ENCODE measurements around the gene BORCS8. TPM values are rescaled to one million over a fixed set of nuclear protein-coding genes. Genes with fewer than 3 reads are reported as not detected.

BORCS8 gene
- polyA plus RNA-seq, 1 of the 3 experiments (the other 2 are of a cell fraction) = 36.4 TPM

GRCh38 chr19:19230999-19231398 lies 39.0 kb upstream of the BORCS8 start:
- Histone ChIP-seq H3K9ac (no peak overlapping the region), H3F3A (replicated peaks; ENCODE audit: insufficient read depth) (no peaks in the 10 kb centered on the region), H3K27me3 (ENCODE audit: insufficient read depth) (no peaks in the 10 kb centered on the region), H3K36me3 (replicated peaks in 1 of 2; ENCODE audit: control insufficient read depth in 1 of 2, insufficient read depth in 2 of 2, low read length in 1 of 2) (no peaks in the 10 kb centered on the region), H3K4me2 (no peak overlapping the region), H4K20me1 (ENCODE audit: insufficient read depth) (no peaks in the 10 kb centered on the region), H3K9me2 (no peaks in the 10 kb centered on the region), H2AFZ (ENCODE audit: low read depth) (no peak overlapping the region), H3K4me3 (ENCODE audit: low read depth in 2 of 2, low read length in 1 of 2) (no peak overlapping the region), H3K9me3 (peaks cover 7% of the 10 kb centered on the region), H3K79me2 (ENCODE audit: insufficient read depth) (no peaks in the 10 kb centered on the region), H3K27ac (ENCODE audit: low read depth in 2 of 2, low read length in 1 of 2) (no peak overlapping the region), H3K4me1 (ENCODE audit: control insufficient read depth in 1 of 2, insufficient read depth in 2 of 2, low read depth in 1 of 2, low read length in 1 of 2) (no peaks in the 10 kb centered on the region)
- CTCF ChIA-PET = interaction anchor here (1.1 kb wide), 1 partner anchor 111 kb away, joined by 3 read pairs; no protein-coding TSS in a partner anchor
- DNase-seq = no peak
- WGBS (ENCODE audit: low lambda C conversion rate) = 83% methylated on average over 9 of the region's 9 CpGs
- POLR2A ChIA-PET = no interaction called here
- no peak for TF ChIP-seq RAD21 (IDR thresholded peaks at IDR 0.05; ENCODE audit: low read length)
- no peak for TF ChIP-seq TEAD4 (IDR thresholded peaks at IDR 0.05; ENCODE audit: borderline replicate concordance, insufficient read depth)
- no peak for TF ChIP-seq RFX5 (IDR thresholded peaks at IDR 0.05; ENCODE audit: low read length)
- TF ChIP-seq USF2 (IDR thresholded peaks at IDR 0.05; ENCODE audit: borderline replicate concordance, low read depth, low read length) = no peak
- TF ChIP-seq REST (IDR thresholded peaks at IDR 0.05; ENCODE audit: low read depth, low read length) = no peak
- no peak for TF ChIP-seq GATA2 (CRISPR knock-in tag; IDR thresholded peaks at IDR 0.05)
- TF ChIP-seq SMC3 (IDR thresholded peaks at IDR 0.05; ENCODE audit: low read depth, low read length) = no peak
- TF ChIP-seq MAX (IDR thresholded peaks at IDR 0.05; ENCODE audit: low read depth) = no peak
- no peak for TF ChIP-seq ELF1 (IDR thresholded peaks at IDR 0.05)

GRCh38 chr19:19229701-19230100 lies 37.7 kb upstream of the BORCS8 start:
- Histone ChIP-seq H3K79me2 (ENCODE audit: insufficient read depth) (no peaks in the 10 kb centered on the region), H3K9me2 (no peaks in the 10 kb centered on the region), H3K4me3 (ENCODE audit: low read depth in 2 of 2, low read length in 1 of 2) (no peak overlapping the region), H3K36me3 (replicated peaks in 1 of 2; ENCODE audit: control insufficient read depth in 1 of 2, insufficient read depth in 2 of 2, low read length in 1 of 2) (no peaks in the 10 kb centered on the region), H2AFZ (ENCODE audit: low read depth) (no peak overlapping the region), H3K27ac (ENCODE audit: low read depth in 2 of 2, low read length in 1 of 2) (no peak overlapping the region), H4K20me1 (ENCODE audit: insufficient read depth) (no peaks in the 10 kb centered on the region), H3K9me3 (peaks cover 5% of the 10 kb centered on the region), H3K27me3 (ENCODE audit: insufficient read depth) (no peaks in the 10 kb centered on the region), H3K4me1 (ENCODE audit: control insufficient read depth in 1 of 2, insufficient read depth in 2 of 2, low read depth in 1 of 2, low read length in 1 of 2) (no peaks in the 10 kb centered on the region), H3F3A (replicated peaks; ENCODE audit: insufficient read depth) (no peaks in the 10 kb centered on the region), H3K9ac (no peak overlapping the region), H3K4me2 (no peak overlapping the region)
- no peak for DNase-seq
- WGBS (ENCODE audit: low lambda C conversion rate) = 74% methylated on average over 3 of the region's 3 CpGs
- POLR2A ChIA-PET = no interaction called here
- CTCF ChIA-PET = interaction anchor here (0.7 to 1.1 kb wide), 4 partner anchors 10 to 84 kb away, joined by 3 to 4 read pairs (median 4); no protein-coding TSS in a partner anchor
- TF ChIP-seq IRF3 (IDR thresholded peaks at IDR 0.05; ENCODE audit: low read depth, low read length) (no peak), POLR2AphosphoS5 (IDR thresholded peaks at IDR 0.05; ENCODE audit: low read depth, low read length) (no peak), REST (IDR thresholded peaks at IDR 0.05; ENCODE audit: low read depth, low read length) (no peak), JUND (IDR thresholded peaks at IDR 0.05) (no peak), FOSL2 (IDR thresholded peaks at IDR 0.05; ENCODE audit: borderline replicate concordance, low read depth) (no peak)
